GM19452 (cell line): ENCODE measurements around the gene KRT33A.

Experiments used
- ATAC-seq: cut with Tn5 transposase; IDR thresholded peaks from one replicate; pipeline ENCODE4 v1.9.1; 2021; ENCODE audit not compliant: unreplicated experiment

Gene KRT33A

DNA sequence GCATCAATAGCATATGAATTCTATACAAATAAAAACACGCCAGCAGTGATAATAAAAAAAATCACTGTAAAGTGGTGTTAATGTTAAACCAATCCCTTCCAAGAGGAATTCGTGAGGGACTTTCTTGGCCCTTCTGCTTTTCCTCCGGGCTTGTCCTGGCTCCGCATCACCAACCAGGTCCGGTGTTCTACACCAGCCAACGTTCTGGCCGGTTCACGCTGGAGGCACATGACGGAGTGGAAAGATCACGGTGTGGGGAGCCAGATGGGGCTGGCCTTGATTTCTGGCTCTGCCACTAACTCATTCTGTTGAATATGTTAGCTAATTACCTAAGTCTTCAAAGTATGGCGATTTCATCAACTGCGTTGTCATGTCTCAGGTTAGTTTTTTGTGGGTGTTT is 46.5 kb downstream of the KRT33A start:
- no peak for ATAC-seq

DNA sequence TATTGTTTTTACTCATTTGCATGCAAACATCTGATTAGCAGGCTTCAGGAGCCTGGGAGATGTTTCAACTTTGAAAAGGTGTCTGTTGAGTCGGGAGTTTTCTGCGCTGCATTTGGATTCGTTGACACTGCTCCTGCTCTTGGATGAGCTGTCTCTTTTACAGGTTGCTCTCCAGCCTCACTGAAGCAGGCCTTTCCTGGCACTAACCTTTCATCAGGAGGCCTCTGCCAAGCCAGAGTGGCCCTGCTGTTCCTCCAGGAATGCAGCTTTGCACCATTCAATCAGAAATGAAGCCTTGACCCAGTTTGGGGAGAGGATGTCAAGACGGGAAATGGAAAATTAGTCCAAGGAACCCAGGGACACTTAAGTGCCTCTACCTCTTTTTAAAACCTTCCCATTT is 47.6 kb downstream of the KRT33A start:
- no peak for ATAC-seq

DNA sequence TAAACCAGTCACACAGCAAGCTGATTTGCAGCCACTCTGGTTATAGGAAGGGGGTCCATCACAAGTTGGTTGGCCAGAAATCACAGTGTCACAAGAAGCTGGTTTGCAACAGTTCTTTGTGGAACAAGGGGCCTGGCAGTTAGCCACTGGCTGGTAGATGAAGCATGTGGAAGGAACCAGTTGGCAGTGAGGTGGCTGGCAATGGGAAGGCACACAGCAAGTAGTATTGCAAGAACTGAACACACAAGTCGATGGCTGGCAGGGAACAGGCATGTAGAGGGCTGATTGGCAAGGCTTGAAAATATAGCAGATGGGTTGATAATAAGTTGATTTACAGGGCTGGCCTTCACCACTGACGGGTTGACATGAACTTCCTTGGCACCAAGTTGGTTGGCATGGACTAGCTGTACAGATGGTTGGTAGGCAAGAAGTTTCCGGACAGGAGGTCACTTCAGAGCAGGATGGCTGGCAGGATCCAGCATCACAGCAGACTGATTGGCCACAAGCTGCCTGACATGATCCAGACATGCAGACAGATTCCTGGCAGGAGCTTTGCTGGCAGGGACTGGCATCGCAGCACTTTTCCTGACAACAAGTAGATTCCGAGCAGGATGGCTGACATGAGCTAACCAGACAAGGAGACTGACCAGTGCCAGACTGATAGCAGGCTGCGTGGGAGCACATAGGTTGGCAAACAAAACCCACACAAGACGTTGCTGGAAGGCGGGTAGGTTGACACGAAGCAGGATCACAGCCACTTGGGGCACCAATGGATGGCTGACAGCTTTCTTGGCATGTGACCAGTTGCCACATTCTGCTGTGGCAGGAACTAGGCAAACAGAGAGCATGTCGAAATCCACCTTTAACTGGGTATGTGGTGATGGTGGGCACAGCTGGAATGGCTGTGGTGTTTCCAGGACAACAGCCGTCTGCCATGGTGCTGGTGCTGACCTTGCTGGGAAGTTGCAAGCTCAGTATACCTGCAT is 48.4 kb downstream of the KRT33A start, which contains the start of gene KRTAP29-1:
Gene KRTAP29-1 (minus strand): TSS at position 936 of the 986 bp plus-strand sequence. CDS start 0 bp downstream, at position 936.
- no peak for ATAC-seq

DNA sequence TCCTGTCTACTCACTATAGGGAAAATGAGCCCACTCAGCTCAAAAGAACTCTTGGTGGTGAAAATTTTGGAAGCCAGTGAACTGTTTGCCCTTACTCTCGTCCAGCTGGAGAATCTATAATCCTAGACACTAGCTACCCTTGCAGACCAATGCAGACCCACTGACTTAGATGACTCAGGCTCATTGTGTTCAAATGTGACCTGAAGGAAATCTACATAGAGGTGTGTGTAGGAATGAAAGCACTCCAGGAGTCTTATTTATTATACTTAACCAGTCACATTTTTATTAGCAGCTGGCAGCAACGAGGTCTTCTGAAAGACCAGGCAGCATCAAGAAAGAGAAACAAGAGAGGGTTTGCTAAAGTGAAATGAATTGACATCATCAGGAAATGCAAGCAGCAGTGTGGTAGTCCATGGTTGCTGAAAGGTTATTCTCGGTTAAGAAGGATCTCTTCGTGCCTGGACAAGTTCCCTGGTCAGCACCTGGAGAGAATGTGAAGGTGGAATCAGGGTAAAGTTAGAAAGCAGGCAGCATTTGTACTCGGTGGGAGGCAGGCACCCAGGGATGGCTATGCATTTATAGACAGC is 49.3 kb downstream of the KRT33A start:
- no peak for ATAC-seq

DNA sequence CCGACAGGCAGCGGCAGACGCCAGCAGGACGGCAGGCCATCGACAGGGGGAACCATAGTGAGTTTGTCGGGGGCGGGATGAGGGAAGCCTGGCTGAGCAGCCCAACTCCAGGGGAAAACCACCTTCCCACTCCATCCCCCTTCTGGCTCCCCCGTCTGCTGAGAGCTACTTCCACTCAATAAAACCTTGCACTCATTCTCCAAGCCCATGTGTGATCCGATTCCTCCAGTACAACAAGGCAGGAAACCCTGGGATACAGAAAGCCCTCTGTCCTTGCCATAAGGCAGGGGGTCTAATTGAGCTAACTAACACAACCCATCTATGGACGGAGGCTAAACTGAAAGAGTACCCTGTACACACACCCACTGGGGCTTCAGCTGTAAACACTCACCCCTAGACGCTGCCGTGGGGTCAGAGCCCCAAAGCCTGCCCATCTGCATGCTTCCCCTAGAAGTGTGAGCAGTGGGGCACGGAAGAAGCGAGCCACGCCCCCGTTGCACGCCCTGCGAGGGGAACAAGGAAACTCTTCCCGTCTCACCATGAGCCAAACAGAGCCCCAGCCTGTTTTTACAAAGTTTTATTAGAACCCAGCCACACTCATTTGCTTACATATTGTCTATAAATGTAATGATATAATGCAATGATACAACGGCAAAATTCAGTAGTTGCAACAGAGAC is 52.0 kb downstream of the KRT33A start:
- ATAC-seq: no peak

DNA sequence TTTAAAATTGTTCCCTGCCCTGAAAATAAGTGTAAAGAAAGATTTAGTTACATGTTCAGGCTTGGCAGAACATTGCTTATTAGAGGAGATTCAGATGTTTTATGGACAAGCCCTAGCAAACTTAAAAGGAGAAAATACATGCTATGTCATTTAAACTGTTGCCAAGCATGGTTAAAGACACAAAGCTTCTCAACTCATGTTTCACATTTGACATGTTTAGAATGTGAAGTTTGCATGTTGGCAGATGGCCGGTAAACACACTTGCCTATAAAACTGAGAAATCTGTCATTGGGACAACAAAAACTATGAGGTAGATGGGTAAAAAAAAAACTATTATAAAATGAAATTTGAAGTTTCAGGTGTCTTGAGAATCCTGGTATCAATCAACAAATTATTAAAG is 53.8 kb downstream of the KRT33A start:
- no peak for ATAC-seq
